Liver (tissue), 9 donors: ENCODE measurements around the gene PARP16. TPM values are rescaled to one million over a fixed set of nuclear protein-coding genes. Genes with fewer than 3 reads are reported as not detected.

Experiments used
- DNase-seq: peaks from one replicate; pipeline ENCODE4 v3.0.0-alpha.2; 2017; ENCODE audit warnings: low spot score
- H3K27ac ChIP-seq, 2 donors: one replicate each; pipeline ENCODE4 v1.7.0; 2013; ENCODE audit warnings: inconsistent platforms in 2 of 2, low read length in 2 of 2, control low read depth in 1 of 2, low read depth in 1 of 2, mild to moderate bottlenecking in 1 of 2
- H3K27me3 ChIP-seq, 4 donors: one replicate each; pipeline versions ENCODE4 v1.6.1 to v1.7.0; 2013; ENCODE audit warnings: low read length in 3 of 4, inconsistent platforms in 1 of 4, mild to moderate bottlenecking in 1 of 4, moderate library complexity in 1 of 4; ENCODE audit not compliant: control insufficient read depth in 4 of 4, insufficient read depth in 4 of 4
- H3K36me3 ChIP-seq, 4 donors: one replicate each; pipeline versions ENCODE4 v1.6.1 to v1.7.0; 2013; ENCODE audit warnings: low read length in 3 of 4, mild to moderate bottlenecking in 3 of 4, low read depth in 1 of 4, moderate library complexity in 1 of 4; ENCODE audit not compliant: control insufficient read depth in 4 of 4, insufficient read depth in 3 of 4
- H3K4me1 ChIP-seq, 4 donors: one replicate each; pipeline versions ENCODE4 v1.6.1 to v1.7.0; 2013; ENCODE audit warnings: low read length in 3 of 4, mild to moderate bottlenecking in 3 of 4, moderate library complexity in 1 of 4; ENCODE audit not compliant: control insufficient read depth in 4 of 4, insufficient read depth in 4 of 4
- H3K4me3 ChIP-seq, 3 donors: one replicate each; pipeline versions ENCODE4 v1.6.1 to v1.7.0; 2013; ENCODE audit warnings: low read length in 3 of 3, control low read depth in 1 of 3, low read depth in 1 of 3, mild to moderate bottlenecking in 1 of 3
- H3K9ac ChIP-seq, 2 donors: one replicate each; pipeline ENCODE4 v1.7.0; 2013; ENCODE audit warnings: low read length in 2 of 2, mild to moderate bottlenecking in 2 of 2, moderate library complexity in 2 of 2, control low read depth in 1 of 2, low read depth in 1 of 2
- H3K9me3 ChIP-seq, 4 donors: one replicate each; pipeline versions ENCODE4 v1.6.1 to v1.7.0; 2013; ENCODE audit warnings: low read length in 3 of 4; ENCODE audit not compliant: control insufficient read depth in 4 of 4
- EGR1 ChIP-seq, 2 donors: IDR thresholded peaks; 2 replicates each; pipeline ENCODE4 v1.6.1; 2016 to 2018; ENCODE audit warnings: antibody characterized with exemption in 2 of 2, low read depth in 2 of 2
- FOXA2 ChIP-seq: IDR thresholded peaks from 2 replicates; pipeline ENCODE4 v1.6.1; 2016; ENCODE audit warnings: antibody characterized with exemption
- GABPA ChIP-seq, 2 donors: IDR thresholded peaks in 1 of 2; conservative IDR thresholded peaks in 1 of 2; 2 replicates each; pipeline ENCODE4 v1.6.1; 2016; ENCODE audit warnings: antibody characterized with exemption in 2 of 2, mild to moderate bottlenecking in 1 of 2, moderate library complexity in 1 of 2
- HNF4A ChIP-seq, 2 donors: conservative IDR thresholded peaks; 2 replicates each; pipeline ENCODE4 v1.6.1; 2016; ENCODE audit warnings: antibody characterized with exemption in 2 of 2, mild to moderate bottlenecking in 2 of 2
- HNF4G ChIP-seq: IDR thresholded peaks from 2 replicates; pipeline ENCODE4 v1.6.1; 2016; ENCODE audit warnings: antibody characterized with exemption
- JUND ChIP-seq, 2 donors: IDR thresholded peaks; 2 replicates each; pipeline ENCODE4 v1.6.1; 2016; ENCODE audit warnings: antibody characterized with exemption in 2 of 2
- NR2F2 ChIP-seq: IDR thresholded peaks from 2 replicates; pipeline ENCODE4 v1.6.1; 2016; ENCODE audit warnings: antibody characterized with exemption
- RAD21 ChIP-seq, 2 donors: IDR thresholded peaks; 2 replicates each; pipeline ENCODE4 v1.6.1; 2016; ENCODE audit warnings: antibody characterized with exemption in 2 of 2, mild to moderate bottlenecking in 2 of 2
- RXRA ChIP-seq, 2 donors: IDR thresholded peaks; 2 replicates each; pipeline ENCODE4 v1.6.1; 2017 to 2018; ENCODE audit warnings: antibody characterized with exemption in 2 of 2, mild to moderate bottlenecking in 1 of 2
- SP1 ChIP-seq: IDR thresholded peaks from 2 replicates; pipeline ENCODE4 v1.6.1; 2018; ENCODE audit warnings: antibody characterized with exemption, mild to moderate bottlenecking
- TAF1 ChIP-seq: conservative IDR thresholded peaks from 2 replicates; pipeline ENCODE4 v1.6.1; 2016; ENCODE audit warnings: antibody characterized with exemption, mild to moderate bottlenecking
- YY1 ChIP-seq: IDR thresholded peaks from 2 replicates; pipeline ENCODE4 v1.6.1; 2016; ENCODE audit warnings: antibody characterized with exemption, mild to moderate bottlenecking
- WGBS: extraction: QIAGEN DNeasy Blood & Tissue Kit; methylation state at CpG from one replicate; pipeline ENCODE4 v1.1.7; 2013; 5-methylcytosine and 5-hydroxymethylcytosine counted together
- polyA plus RNA-seq, 2 donors: library from polyadenylated mRNA; stranded (reverse) in 1 of 2; unstranded in 1 of 2; fragments of 200-250 nt in 1 of 2; fragments of >200 nt in 1 of 2; fragmentation: Nextera tagmentation in 1 of 2; extraction: Ambion mirVana in 1 of 2; gene quantifications; one replicate each; pipeline versions ENCODE4 v1.2.1 to v1.2.3, GENCODE V29; 2013 to 2015
- total RNA-seq, 2 donors: library from RNA; depleted of rRNA; stranded (reverse); fragments of >200 nt; gene quantifications; one replicate each; pipeline ENCODE4 v1.2.3, GENCODE V29; 2014
- TF ChIP-seq, protein P1 (sequence below): IDR thresholded peaks from 2 replicates; pipeline ENCODE4 v1.6.1; 2016; ENCODE audit warnings: antibody characterized with exemption
- TF ChIP-seq, protein P2 (sequence below): IDR thresholded peaks from 2 replicates; pipeline ENCODE4 v1.6.1; 2016; ENCODE audit warnings: antibody characterized with exemption
- TF ChIP-seq, protein P3 (sequence below): IDR thresholded peaks from 2 replicates; pipeline ENCODE4 v1.6.1; 2016; ENCODE audit warnings: antibody characterized with exemption, mild to moderate bottlenecking
- TF ChIP-seq, protein P4 (sequence below): IDR thresholded peaks from 2 replicates; pipeline ENCODE4 v1.6.1; 2016; ENCODE audit warnings: antibody characterized with exemption
- TF ChIP-seq, protein P5 (sequence below): fragments of 150-350 bp; IDR thresholded peaks from 2 replicates; pipeline ENCODE4 v1.5.1; 2017; ENCODE audit warnings: improper control_type of control experiment, low read depth, low read length; ENCODE audit not compliant: missing input control
- donor health status: healthy.
- donor health status: healthy.
- donor health status: healthy.
- donor health status: healthy.
- donor health status: healthy.

The PARP16 gene
- total and polyA plus RNA-seq, 4 donors = 4.0 to 6.9 (median 5.7) TPM

DNA sequence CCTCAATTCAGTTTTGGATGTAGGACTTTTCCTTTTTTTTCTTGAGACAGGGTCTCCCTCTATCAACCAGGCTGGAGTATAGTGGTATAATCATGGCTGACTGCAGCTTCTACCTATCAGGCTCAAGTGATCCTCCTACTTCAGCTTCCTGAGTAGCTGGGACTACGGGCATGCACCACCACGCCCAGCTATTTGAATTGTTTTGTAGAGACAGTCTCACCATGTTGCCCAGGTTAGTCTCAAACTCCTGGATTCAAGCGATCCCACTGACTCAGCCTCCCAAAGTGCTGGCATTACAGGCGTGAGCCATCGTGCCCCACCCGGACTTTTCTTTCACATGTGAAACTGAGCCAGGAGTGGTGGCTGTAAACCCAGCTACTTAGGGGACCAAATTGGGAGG lies 21.3 kb upstream of the PARP16 start:
- Histone ChIP-seq H3K27ac (no peak overlapping the region), H3K4me3 (no peak overlapping the region), H3K36me3 (no peaks in the 10 kb centered on the region), H3K9me3 (no peaks in the 10 kb centered on the region), H3K4me1 (peaks cover 5 to 40% (median 33%) of the 10 kb centered on the region in 4 donors), H3K9ac (no peak overlapping the region), H3K27me3 (no peaks in the 10 kb centered on the region)
- no peak for TF ChIP-seq FOXA2
- TF ChIP-seq, protein P1, sequence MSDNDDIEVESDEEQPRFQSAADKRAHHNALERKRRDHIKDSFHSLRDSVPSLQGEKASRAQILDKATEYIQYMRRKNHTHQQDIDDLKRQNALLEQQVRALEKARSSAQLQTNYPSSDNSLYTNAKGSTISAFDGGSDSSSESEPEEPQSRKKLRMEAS = no peak
- TF ChIP-seq, protein P2, sequence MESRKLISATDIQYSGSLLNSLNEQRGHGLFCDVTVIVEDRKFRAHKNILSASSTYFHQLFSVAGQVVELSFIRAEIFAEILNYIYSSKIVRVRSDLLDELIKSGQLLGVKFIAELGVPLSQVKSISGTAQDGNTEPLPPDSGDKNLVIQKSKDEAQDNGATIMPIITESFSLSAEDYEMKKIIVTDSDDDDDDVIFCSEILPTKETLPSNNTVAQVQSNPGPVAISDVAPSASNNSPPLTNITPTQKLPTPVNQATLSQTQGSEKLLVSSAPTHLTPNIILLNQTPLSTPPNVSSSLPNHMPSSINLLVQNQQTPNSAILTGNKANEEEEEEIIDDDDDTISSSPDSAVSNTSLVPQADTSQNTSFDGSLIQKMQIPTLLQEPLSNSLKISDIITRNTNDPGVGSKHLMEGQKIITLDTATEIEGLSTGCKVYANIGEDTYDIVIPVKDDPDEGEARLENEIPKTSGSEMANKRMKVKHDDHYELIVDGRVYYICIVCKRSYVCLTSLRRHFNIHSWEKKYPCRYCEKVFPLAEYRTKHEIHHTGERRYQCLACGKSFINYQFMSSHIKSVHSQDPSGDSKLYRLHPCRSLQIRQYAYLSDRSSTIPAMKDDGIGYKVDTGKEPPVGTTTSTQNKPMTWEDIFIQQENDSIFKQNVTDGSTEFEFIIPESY = no peak
- TF ChIP-seq EGR1 (IDR thresholded peaks at IDR 0.05; ENCODE audit: low read depth in 2 of 2) = no peak
- no peak for TF ChIP-seq SP1
- no peak for TF ChIP-seq YY1
- TF ChIP-seq, protein P3, sequence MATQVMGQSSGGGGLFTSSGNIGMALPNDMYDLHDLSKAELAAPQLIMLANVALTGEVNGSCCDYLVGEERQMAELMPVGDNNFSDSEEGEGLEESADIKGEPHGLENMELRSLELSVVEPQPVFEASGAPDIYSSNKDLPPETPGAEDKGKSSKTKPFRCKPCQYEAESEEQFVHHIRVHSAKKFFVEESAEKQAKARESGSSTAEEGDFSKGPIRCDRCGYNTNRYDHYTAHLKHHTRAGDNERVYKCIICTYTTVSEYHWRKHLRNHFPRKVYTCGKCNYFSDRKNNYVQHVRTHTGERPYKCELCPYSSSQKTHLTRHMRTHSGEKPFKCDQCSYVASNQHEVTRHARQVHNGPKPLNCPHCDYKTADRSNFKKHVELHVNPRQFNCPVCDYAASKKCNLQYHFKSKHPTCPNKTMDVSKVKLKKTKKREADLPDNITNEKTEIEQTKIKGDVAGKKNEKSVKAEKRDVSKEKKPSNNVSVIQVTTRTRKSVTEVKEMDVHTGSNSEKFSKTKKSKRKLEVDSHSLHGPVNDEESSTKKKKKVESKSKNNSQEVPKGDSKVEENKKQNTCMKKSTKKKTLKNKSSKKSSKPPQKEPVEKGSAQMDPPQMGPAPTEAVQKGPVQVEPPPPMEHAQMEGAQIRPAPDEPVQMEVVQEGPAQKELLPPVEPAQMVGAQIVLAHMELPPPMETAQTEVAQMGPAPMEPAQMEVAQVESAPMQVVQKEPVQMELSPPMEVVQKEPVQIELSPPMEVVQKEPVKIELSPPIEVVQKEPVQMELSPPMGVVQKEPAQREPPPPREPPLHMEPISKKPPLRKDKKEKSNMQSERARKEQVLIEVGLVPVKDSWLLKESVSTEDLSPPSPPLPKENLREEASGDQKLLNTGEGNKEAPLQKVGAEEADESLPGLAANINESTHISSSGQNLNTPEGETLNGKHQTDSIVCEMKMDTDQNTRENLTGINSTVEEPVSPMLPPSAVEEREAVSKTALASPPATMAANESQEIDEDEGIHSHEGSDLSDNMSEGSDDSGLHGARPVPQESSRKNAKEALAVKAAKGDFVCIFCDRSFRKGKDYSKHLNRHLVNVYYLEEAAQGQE = no peak
- TF ChIP-seq TAF1 = no peak
- TF ChIP-seq JUND (IDR thresholded peaks at IDR 0.05) = no peak
- TF ChIP-seq, protein P4, sequence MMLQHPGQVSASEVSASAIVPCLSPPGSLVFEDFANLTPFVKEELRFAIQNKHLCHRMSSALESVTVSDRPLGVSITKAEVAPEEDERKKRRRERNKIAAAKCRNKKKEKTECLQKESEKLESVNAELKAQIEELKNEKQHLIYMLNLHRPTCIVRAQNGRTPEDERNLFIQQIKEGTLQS = no peak
- no peak for TF ChIP-seq RAD21 (IDR thresholded peaks at IDR 0.05)
- TF ChIP-seq RXRA (IDR thresholded peaks at IDR 0.05) = no peak
- no peak for TF ChIP-seq HNF4G
- TF ChIP-seq NR2F2 = no peak
- no peak for TF ChIP-seq GABPA (IDR thresholded peaks at IDR 0.05 in 1 of 2, conservative IDR thresholded peaks at IDR 0.05 in 1 of 2)
- TF ChIP-seq, protein P5, sequence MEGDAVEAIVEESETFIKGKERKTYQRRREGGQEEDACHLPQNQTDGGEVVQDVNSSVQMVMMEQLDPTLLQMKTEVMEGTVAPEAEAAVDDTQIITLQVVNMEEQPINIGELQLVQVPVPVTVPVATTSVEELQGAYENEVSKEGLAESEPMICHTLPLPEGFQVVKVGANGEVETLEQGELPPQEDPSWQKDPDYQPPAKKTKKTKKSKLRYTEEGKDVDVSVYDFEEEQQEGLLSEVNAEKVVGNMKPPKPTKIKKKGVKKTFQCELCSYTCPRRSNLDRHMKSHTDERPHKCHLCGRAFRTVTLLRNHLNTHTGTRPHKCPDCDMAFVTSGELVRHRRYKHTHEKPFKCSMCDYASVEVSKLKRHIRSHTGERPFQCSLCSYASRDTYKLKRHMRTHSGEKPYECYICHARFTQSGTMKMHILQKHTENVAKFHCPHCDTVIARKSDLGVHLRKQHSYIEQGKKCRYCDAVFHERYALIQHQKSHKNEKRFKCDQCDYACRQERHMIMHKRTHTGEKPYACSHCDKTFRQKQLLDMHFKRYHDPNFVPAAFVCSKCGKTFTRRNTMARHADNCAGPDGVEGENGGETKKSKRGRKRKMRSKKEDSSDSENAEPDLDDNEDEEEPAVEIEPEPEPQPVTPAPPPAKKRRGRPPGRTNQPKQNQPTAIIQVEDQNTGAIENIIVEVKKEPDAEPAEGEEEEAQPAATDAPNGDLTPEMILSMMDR = no peak
- TF ChIP-seq HNF4A (conservative IDR thresholded peaks at IDR 0.05) = no peak
- DNase-seq = no peak
- WGBS = 89% methylated on average over 6 of the region's 6 CpGs

DNA sequence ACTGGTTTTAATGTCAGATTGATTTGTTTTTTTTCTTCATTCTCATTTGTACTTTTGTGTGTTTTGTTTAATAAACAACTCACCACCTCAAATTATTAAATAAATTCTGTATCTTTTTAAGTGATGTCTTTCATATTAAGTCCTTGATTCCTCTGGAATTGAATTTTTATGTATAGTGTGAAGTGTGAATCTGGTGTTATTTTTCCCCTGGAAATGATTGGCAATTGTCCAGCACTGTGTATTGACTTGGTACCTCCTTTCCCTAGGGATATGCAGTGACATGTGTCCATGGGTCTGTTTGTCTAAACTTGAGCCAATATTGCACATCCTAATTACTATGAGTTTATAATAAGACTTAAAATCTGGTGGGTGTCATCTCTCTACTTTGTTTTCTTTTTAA lies 19.9 kb upstream of the PARP16 start:
- Histone ChIP-seq H3K36me3 (no peaks in the 10 kb centered on the region), H3K9ac (no peak overlapping the region), H3K27ac (no peak overlapping the region), H3K27me3 (no peaks in the 10 kb centered on the region), H3K4me3 (no peak overlapping the region), H3K9me3 (no peaks in the 10 kb centered on the region), H3K4me1 (peaks cover 0 to 27% (median 22%) of the 10 kb centered on the region in 4 donors)
- no peak for DNase-seq
- no peak for TF ChIP-seq SP1
- no peak for TF ChIP-seq HNF4A (conservative IDR thresholded peaks at IDR 0.05)
- no peak for TF ChIP-seq TAF1
- TF ChIP-seq, protein P2 = no peak
- TF ChIP-seq YY1 = no peak
- TF ChIP-seq GABPA (IDR thresholded peaks at IDR 0.05 in 1 of 2, conservative IDR thresholded peaks at IDR 0.05 in 1 of 2) = no peak
- TF ChIP-seq, protein P4 = no peak
- TF ChIP-seq RAD21 (IDR thresholded peaks at IDR 0.05) = no peak
- TF ChIP-seq JUND (IDR thresholded peaks at IDR 0.05) = no peak
- TF ChIP-seq HNF4G = no peak
- no peak for TF ChIP-seq FOXA2
- no peak for TF ChIP-seq RXRA (IDR thresholded peaks at IDR 0.05)
- no peak for TF ChIP-seq EGR1 (IDR thresholded peaks at IDR 0.05; ENCODE audit: low read depth in 2 of 2)
